GM12878 (cell line): Measurements from ENCODE around the gene CEP170B. TPM values are rescaled to one million over a fixed set of nuclear protein-coding genes. Genes with fewer than 3 reads are reported as not detected.

Source experiments
- CHD4 ChIP-seq: fragments of 200-600 bp; sonication (generic); IDR thresholded peaks from 2 replicates; pipeline ENCODE4 v1.6.1; 2016; ENCODE audit warnings: mild to moderate bottlenecking
- CREB1 ChIP-seq: IDR thresholded peaks from 2 replicates; pipeline ENCODE4 v1.6.1; 2012; ENCODE audit warnings: low read depth, mild to moderate bottlenecking, inconsistent platforms
- CREM ChIP-seq: IDR thresholded peaks from 2 replicates; pipeline ENCODE4 v1.6.1; 2014; ENCODE audit warnings: antibody characterized with exemption, low read depth
- EGR1 ChIP-seq, 2 experiments: IDR thresholded peaks; 1 replicate in 1 of 2; 2 replicates in 1 of 2; pipeline ENCODE4 v1.6.1; 2011 to 2012; ENCODE audit warnings: low read depth in 2 of 2, low read length in 2 of 2, borderline replicate concordance in 1 of 2, mild to moderate bottlenecking in 1 of 2, moderate library complexity in 1 of 2
- IKZF2 ChIP-seq, 2 experiments: fragments of 450-650 bp; IDR thresholded peaks; 2 replicates each; pipeline ENCODE4 v1.6.1; 2017; ENCODE audit warnings: mild to moderate bottlenecking in 2 of 2, moderate library complexity in 2 of 2
- KAT2A ChIP-seq: conservative IDR thresholded peaks from 2 replicates; pipeline ENCODE4 v1.6.1; 2011; ENCODE audit warnings: low read depth, low read length; ENCODE audit not compliant: control insufficient read depth
- PAX5 ChIP-seq: IDR thresholded peaks from 2 replicates; pipeline ENCODE4 v1.6.1; 2011; ENCODE audit warnings: low read depth, low read length, borderline replicate concordance
- POLR2A ChIP-seq: IDR thresholded peaks from 2 replicates; pipeline ENCODE4 v1.6.1; 2011; ENCODE audit warnings: low read depth, mild to moderate bottlenecking, low read length
- RCOR1 ChIP-seq: conservative IDR thresholded peaks from 2 replicates; pipeline ENCODE4 v1.6.1; 2012; ENCODE audit warnings: low read depth, low read length, improper control_type of control experiment
- SIX5 ChIP-seq: IDR thresholded peaks from 2 replicates; pipeline ENCODE4 v1.6.1; 2011; ENCODE audit warnings: mild to moderate bottlenecking, low read depth, low read length, moderate library complexity; ENCODE audit not compliant: severe bottlenecking
- SUZ12 ChIP-seq: fragments of 200-600 bp; sonication (generic); IDR thresholded peaks from one replicate; pipeline ENCODE4 v1.6.1; 2018; ENCODE audit warnings: antibody characterized with exemption, mild to moderate bottlenecking; ENCODE audit not compliant: unreplicated experiment
- TCF12 ChIP-seq: IDR thresholded peaks from 2 replicates; pipeline ENCODE4 v1.6.1; 2011; ENCODE audit warnings: low read depth, mild to moderate bottlenecking, low read length
- TCF3 ChIP-seq: IDR thresholded peaks from 2 replicates; pipeline ENCODE4 v1.6.1; 2012; ENCODE audit warnings: low read depth, mild to moderate bottlenecking, low read length, borderline replicate concordance; ENCODE audit not compliant: insufficient read depth
- ZSCAN29 ChIP-seq: fragments of 450-650 bp; IDR thresholded peaks from 2 replicates; pipeline ENCODE4 v1.6.1; 2017; ENCODE audit warnings: mild to moderate bottlenecking, moderate library complexity
- polyA plus RNA-seq, 11 experiments: library from polyadenylated mRNA; depleted of rRNA in 4 of 11; unstranded in 6 of 11; stranded (reverse) in 5 of 11; fragments of >200 nt; fragmentation: Nextera tagmentation in 4 of 11; fragmentation: Illumina TruSeq in 1 of 11; extraction: Ambion mirVana in 4 of 11; extraction: Trizol in 1 of 11; gene quantifications; 1 replicate in 1 of 11; 2 replicates in 10 of 11; pipeline versions ENCODE4 v1.2.1 to v1.2.3, GENCODE V29; 2011 to 2016; ENCODE audit warnings: inconsistent platforms in 2 of 11, missing spikeins in 2 of 11, low read depth in 1 of 11
- total RNA-seq, 4 experiments: library from RNA; depleted of rRNA in 3 of 4; stranded (reverse); fragments of >200 nt in 3 of 4; fragmentation: Illumina TruSeq in 1 of 4; extraction: Trizol in 1 of 4; gene quantifications; 2 replicates each; pipeline versions ENCODE4 v1.2.1 to v1.2.3, GENCODE V29; 2013 to 2021
- TF ChIP-seq, protein P1 (sequence below): fragments of 450-650 bp; IDR thresholded peaks from 2 replicates; pipeline ENCODE4 v1.6.1; 2017; ENCODE audit warnings: low read depth, mild to moderate bottlenecking, moderate library complexity
- TF ChIP-seq, protein P2 (sequence below): fragments of 150-350 bp; IDR thresholded peaks from 2 replicates; pipeline ENCODE4 v1.6.1; 2016; ENCODE audit warnings: low read depth, low read length
- TF ChIP-seq, protein P3 (sequence below), 3 experiments: IDR thresholded peaks in 2 of 3; conservative IDR thresholded peaks in 1 of 3; 2 replicates each; pipeline ENCODE4 v1.5.1; 2011; ENCODE audit warnings: low read depth in 3 of 3, low read length in 3 of 3, mild to moderate bottlenecking in 3 of 3, control low read depth in 2 of 3, moderate library complexity in 2 of 3, inconsistent platforms in 1 of 3, mixed read lengths in 1 of 3; ENCODE audit not compliant: control insufficient read depth in 2 of 3, insufficient read depth in 1 of 3; ENCODE audit errors: extremely low read depth in 1 of 3
- TF ChIP-seq, protein P4 (sequence below): fragments of 450-650 bp; formaldehyde crosslinking; IDR thresholded peaks from 2 replicates; pipeline ENCODE4 v1.5.0; 2022; ENCODE audit warnings: mild to moderate bottlenecking, missing genetic modification characterization

The CEP170B gene
- total and polyA plus RNA-seq, 10 of the 15 experiments (the other 5 are each of a cell fraction or from before 2014, with no cell fraction given): 0.01 to 0.44 (median 0.05) TPM; not detected in 4

- TF ChIP-seq, protein P1, sequence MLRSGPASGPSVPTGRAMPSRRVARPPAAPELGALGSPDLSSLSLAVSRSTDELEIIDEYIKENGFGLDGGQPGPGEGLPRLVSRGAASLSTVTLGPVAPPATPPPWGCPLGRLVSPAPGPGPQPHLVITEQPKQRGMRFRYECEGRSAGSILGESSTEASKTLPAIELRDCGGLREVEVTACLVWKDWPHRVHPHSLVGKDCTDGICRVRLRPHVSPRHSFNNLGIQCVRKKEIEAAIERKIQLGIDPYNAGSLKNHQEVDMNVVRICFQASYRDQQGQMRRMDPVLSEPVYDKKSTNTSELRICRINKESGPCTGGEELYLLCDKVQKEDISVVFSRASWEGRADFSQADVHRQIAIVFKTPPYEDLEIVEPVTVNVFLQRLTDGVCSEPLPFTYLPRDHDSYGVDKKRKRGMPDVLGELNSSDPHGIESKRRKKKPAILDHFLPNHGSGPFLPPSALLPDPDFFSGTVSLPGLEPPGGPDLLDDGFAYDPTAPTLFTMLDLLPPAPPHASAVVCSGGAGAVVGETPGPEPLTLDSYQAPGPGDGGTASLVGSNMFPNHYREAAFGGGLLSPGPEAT: peak; percentile 66; the same call in 1 of the 2 replicates
- no peak for TF ChIP-seq CHD4
- TF ChIP-seq RCOR1: 0 out of 2 replicates have a peak, but pooled peaks have one; percentile 28
- TF ChIP-seq ZSCAN29: no peak
- no peak for TF ChIP-seq TCF3
- TF ChIP-seq, protein P2, sequence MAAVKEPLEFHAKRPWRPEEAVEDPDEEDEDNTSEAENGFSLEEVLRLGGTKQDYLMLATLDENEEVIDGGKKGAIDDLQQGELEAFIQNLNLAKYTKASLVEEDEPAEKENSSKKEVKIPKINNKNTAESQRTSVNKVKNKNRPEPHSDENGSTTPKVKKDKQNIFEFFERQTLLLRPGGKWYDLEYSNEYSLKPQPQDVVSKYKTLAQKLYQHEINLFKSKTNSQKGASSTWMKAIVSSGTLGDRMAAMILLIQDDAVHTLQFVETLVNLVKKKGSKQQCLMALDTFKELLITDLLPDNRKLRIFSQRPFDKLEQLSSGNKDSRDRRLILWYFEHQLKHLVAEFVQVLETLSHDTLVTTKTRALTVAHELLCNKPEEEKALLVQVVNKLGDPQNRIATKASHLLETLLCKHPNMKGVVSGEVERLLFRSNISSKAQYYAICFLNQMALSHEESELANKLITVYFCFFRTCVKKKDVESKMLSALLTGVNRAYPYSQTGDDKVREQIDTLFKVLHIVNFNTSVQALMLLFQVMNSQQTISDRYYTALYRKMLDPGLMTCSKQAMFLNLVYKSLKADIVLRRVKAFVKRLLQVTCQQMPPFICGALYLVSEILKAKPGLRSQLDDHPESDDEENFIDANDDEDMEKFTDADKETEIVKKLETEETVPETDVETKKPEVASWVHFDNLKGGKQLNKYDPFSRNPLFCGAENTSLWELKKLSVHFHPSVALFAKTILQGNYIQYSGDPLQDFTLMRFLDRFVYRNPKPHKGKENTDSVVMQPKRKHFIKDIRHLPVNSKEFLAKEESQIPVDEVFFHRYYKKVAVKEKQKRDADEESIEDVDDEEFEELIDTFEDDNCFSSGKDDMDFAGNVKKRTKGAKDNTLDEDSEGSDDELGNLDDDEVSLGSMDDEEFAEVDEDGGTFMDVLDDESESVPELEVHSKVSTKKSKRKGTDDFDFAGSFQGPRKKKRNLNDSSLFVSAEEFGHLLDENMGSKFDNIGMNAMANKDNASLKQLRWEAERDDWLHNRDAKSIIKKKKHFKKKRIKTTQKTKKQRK: no peak
- no peak; the same call in 1 of the 2 replicates for TF ChIP-seq POLR2A
- TF ChIP-seq CREM: peak; percentile 84
- TF ChIP-seq EGR1 (IDR thresholded peaks at IDR 0.05; ENCODE audit: borderline replicate concordance in 1 of 2, low read depth in 2 of 2, low read length in 2 of 2): peak in 1 of 2 experiments; percentile 40; a peak in 1 of 3 replicates
- no peak for TF ChIP-seq SUZ12
- TF ChIP-seq TCF12: 0 out of 2 replicates have a peak, but pooled peaks have one; percentile 2
- TF ChIP-seq CREB1: peak; percentile 44; the same call in 1 of the 2 replicates
- TF ChIP-seq, protein P3, sequence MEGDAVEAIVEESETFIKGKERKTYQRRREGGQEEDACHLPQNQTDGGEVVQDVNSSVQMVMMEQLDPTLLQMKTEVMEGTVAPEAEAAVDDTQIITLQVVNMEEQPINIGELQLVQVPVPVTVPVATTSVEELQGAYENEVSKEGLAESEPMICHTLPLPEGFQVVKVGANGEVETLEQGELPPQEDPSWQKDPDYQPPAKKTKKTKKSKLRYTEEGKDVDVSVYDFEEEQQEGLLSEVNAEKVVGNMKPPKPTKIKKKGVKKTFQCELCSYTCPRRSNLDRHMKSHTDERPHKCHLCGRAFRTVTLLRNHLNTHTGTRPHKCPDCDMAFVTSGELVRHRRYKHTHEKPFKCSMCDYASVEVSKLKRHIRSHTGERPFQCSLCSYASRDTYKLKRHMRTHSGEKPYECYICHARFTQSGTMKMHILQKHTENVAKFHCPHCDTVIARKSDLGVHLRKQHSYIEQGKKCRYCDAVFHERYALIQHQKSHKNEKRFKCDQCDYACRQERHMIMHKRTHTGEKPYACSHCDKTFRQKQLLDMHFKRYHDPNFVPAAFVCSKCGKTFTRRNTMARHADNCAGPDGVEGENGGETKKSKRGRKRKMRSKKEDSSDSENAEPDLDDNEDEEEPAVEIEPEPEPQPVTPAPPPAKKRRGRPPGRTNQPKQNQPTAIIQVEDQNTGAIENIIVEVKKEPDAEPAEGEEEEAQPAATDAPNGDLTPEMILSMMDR (IDR thresholded peaks at IDR 0.05 in 2 of 3, conservative IDR thresholded peaks at IDR 0.05 in 1 of 3; ENCODE audit: control insufficient read depth in 2 of 3, extremely low read depth in 1 of 3, insufficient read depth in 1 of 3, low read depth in 3 of 3, low read length in 3 of 3): 0 out of 6 replicates have a peak, but pooled peaks of 1 of the 3 experiments have one; percentile 4
- TF ChIP-seq KAT2A: no peak
- TF ChIP-seq, protein P4, sequence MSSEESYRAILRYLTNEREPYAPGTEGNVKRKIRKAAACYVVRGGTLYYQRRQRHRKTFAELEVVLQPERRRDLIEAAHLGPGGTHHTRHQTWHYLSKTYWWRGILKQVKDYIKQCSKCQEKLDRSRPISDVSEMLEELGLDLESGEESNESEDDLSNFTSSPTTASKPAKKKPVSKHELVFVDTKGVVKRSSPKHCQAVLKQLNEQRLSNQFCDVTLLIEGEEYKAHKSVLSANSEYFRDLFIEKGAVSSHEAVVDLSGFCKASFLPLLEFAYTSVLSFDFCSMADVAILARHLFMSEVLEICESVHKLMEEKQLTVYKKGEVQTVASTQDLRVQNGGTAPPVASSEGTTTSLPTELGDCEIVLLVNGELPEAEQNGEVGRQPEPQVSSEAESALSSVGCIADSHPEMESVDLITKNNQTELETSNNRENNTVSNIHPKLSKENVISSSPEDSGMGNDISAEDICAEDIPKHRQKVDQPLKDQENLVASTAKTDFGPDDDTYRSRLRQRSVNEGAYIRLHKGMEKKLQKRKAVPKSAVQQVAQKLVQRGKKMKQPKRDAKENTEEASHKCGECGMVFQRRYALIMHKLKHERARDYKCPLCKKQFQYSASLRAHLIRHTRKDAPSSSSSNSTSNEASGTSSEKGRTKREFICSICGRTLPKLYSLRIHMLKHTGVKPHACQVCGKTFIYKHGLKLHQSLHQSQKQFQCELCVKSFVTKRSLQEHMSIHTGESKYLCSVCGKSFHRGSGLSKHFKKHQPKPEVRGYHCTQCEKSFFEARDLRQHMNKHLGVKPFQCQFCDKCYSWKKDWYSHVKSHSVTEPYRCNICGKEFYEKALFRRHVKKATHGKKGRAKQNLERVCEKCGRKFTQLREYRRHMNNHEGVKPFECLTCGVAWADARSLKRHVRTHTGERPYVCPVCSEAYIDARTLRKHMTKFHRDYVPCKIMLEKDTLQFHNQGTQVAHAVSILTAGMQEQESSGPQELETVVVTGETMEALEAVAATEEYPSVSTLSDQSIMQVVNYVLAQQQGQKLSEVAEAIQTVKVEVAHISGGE (CRISPR knock-in tag): no peak
- TF ChIP-seq PAX5: peak; percentile 81
- peak; percentile 85 to 88; a peak in 3 of 4 replicates for TF ChIP-seq IKZF2 (IDR thresholded peaks at IDR 0.05)
- TF ChIP-seq SIX5: no peak
Measured at GRCh38 chr14:104926619-104927431, 61.8 kb downstream of the CEP170B start (continued).
